GM18951 (cell line): ENCODE measurements around the gene SLC17A7.

Source experiments
- POLR2A ChIP-seq: IDR thresholded peaks from 4 replicates; pipeline ENCODE4 v1.6.1; 2011; ENCODE audit warnings: mild to moderate bottlenecking; ENCODE audit not compliant: insufficient read length, insufficient read depth; ENCODE audit errors: extremely low read depth
- in situ Hi-C: fragments of 300-500 bp; cut with MboI; formaldehyde crosslinking; loops from one replicate; pipeline ENCODE4 v1.12.0; 2022; ENCODE audit warnings: low sequenced_read_pairs, mixed read lengths, inconsistent platforms; ENCODE audit not compliant: unreplicated experiment

Gene SLC17A7

DNA sequence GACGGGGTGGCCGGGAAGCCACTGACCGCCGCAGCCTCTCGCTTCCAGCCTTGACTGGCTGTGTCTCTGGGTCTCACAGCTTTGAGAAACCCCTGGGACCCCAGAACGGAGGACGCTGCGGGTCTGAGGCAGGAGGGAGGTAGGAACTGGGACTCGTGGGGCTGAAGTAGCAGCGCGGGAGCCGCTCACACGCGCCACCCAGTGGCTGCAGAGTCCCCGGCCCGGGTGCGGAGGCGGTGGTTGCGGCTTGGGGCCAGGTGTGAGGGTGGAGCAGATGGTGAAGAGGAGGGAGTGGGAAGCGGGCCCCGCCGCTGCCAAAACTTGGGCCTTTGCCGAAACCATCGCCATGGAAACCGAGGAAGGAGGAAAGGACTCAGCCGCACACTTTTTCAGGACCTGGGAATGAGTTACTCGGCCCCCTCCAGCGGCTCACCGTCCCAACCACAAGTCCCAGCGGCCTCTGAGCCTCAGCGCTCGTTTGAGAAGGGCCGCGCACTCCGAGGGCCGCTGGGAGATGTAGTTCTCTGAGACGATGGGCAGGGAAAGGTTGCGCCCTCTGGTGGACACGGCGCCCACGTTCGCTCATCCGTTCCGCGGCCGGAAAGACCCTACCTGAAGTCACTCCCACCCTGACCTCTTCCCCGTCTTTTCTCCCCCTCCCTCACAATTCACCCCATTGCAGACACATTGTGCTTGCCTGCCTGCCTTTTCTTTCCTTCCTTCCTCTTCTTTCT lies 2.2 kb upstream of the SLC17A7 start:
- in situ Hi-C loops = loop anchor here (10.0 kb wide), 1 partner anchor 49 kb away; no protein-coding TSS in a partner anchor
- TF ChIP-seq POLR2A = no peak

DNA sequence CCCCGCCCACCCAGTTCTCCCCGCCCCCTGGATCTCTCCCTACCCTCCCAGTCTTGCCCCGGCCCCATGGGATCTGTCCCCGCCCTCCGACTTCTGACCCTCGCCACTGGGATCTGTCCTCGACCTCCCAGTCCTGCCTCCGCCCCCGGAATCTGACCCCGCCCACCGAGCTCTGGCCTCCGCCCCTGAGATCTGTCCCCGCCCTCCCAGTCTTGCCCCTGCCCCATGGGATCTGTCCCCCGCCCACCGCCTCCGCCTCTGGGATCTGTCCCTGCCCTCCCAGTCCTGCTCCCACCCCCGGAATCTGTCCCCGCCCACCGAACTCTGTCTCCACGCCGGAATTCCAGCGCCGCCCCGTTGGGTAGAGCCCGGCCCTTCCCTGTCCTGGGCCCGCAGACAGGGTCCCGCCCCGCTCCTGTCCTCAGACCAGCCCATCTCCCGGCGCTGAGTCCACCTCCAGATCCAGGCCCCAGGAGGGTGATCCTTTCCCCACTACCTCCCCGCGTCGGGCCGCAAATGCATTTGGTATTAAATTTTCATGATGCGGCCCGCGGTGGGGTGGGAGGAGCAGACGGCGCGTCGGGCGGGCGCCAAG lies 1.5 kb upstream of the SLC17A7 start:
- in situ Hi-C loops = loop anchor here (10.0 kb wide), 1 partner anchor 48 kb away; no protein-coding TSS in a partner anchor
- no peak for TF ChIP-seq POLR2A

DNA sequence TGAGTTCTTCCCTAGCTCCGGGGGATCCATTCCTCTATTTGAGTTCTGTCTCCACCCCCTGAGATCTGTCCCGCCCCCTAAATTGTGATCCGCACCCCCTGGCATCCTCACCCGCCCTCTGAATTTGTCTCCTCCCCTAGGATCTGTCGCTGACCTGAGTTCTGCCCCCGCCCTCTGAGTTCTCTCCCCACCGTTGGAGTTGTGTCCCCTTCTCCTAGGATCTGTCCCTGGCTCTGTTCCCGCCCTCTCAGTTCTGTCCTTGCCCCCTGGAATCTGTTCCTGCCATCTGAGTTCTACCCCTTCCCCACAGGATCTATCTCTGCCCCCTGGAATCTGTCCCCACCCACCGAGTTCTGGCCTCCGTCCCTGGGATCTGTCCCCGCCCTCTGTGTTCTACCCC lies 1.0 kb upstream of the SLC17A7 start:
- in situ Hi-C loops = loop anchor here (10.0 kb wide), 1 partner anchor 48 kb away; no protein-coding TSS in a partner anchor
- TF ChIP-seq POLR2A = no peak

DNA sequence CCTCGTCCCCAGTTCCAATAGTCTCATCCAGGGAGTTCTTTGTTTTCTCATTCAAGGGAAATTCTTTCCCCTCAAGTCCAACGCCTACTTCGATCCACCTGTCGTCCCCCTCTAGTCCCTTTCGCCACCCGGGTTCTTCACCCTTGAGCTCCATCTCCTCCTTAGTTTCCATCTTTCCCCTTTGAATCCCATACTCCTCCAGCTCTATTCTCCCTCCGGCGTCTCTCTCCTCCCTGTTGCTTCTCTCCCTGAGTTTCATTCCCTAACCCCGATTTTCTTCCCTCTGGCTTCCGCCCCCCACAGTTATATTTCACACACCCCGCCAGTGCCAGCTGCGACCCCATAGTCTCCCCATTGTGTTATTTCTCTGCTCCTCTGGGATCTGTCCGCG lies 628 bp upstream of the SLC17A7 start:
- TF ChIP-seq POLR2A = no peak
- in situ Hi-C loops = loop anchor here (10.0 kb wide), 1 partner anchor 47 kb away; no protein-coding TSS in a partner anchor

DNA sequence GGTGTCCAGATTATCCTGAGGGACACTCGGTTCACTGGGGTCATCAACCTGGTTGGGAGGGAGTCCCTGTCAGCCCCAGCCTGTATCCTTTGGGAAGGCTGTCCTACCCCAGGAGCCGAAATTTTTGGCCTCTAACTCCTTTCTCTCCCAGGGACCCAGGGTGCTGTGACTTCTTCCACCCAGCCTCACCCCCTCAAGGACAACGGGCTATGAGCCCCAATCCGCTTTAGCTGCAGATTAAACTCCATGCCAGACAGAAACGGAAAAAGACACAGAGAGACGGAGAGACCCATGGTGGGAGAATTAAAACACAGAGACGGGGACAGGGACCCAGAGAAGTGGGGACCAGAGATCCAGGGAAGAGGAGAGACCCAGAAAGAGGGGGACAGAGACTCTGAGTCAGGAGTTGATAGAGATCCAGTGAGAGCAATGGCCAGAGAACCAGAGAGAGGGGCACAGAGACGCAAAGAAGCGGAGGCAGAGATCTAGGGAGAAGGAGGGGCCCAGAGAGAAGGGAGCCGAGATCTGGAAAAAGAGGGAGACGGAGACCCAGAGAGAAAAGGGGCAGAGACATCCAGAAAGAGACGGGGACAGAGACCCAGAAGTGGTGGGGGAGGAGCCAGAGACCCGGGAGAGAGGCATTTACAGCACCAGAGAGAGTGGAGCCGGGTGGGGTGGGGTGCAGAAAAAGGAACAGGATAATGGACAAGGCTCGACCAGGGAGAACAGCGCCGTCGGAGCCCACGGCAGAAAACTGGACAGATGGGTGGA lies 703 bp downstream of the SLC17A7 start:
- in situ Hi-C loops = loop anchor here (10.0 kb wide), 1 partner anchor 46 kb away; no protein-coding TSS in a partner anchor
- TF ChIP-seq POLR2A = no peak

DNA sequence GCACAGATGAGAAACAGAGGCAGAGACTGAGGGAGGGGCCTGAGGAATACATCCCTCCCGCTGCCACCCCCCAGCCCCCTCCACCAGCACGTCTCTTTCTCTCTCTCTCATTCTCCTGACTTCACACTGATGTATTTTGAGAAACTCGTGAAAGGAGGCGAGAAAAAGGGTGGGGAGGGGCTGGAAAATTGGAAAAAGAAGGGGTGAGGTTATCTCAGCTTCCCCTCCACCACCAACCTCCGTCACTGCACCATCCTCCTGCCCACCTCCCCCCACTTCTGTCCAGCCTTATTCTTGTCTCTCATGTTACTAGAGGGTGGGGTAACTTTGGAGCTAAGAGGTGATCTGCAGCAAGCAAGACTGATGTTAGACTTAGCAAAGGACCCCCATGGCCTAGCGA lies 1.5 kb downstream of the SLC17A7 start:
- in situ Hi-C loops = loop anchor here (10.0 kb wide), 1 partner anchor 45 kb away; no protein-coding TSS in a partner anchor

DNA sequence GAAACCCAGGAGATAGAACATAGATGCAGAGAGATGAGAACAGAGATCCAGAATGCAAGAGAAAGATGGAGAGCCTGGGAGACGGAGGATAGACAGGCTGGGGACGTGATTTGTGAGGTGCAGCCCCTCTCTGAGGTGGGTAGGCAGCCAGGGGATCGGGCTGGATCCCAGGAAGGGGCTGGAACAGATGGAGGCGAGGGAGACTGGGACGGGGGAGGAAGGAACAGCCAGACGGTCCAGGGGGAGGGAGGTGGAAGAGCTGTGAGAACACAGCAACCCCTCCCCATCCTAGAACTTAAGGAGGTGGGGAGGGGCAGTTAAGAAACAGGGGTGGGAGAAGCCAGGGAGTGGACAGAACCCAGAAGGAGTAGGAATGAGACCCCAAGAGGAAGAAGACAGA lies 3.1 kb downstream of the SLC17A7 start:
- no peak for TF ChIP-seq POLR2A
- in situ Hi-C loops = no loop called here

More for the DNA sequence above, 1.5 kb downstream of the SLC17A7 start:
- no peak for TF ChIP-seq POLR2A

DNA sequence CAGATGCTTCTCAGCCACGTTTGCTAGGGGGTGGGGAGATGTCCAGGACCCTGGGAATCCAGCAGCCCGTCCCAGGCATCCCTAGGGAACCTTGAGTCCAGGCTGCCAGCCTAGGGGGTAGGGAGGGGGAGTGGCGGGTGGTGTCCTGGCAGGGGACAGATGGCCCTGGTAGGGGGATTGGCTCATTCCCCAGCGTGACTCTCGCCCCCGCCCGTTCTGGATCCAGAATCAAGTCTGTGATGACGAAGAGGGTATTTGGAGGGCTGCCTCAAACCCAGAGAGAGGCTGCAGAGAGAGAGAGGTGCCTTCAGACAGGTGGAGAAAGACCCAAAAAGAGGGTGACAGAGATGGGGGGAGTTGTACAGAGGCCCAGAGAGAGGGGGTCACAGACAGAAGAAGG lies 4.1 kb downstream of the SLC17A7 start:
- no peak for TF ChIP-seq POLR2A
- in situ Hi-C loops = no loop called here

DNA sequence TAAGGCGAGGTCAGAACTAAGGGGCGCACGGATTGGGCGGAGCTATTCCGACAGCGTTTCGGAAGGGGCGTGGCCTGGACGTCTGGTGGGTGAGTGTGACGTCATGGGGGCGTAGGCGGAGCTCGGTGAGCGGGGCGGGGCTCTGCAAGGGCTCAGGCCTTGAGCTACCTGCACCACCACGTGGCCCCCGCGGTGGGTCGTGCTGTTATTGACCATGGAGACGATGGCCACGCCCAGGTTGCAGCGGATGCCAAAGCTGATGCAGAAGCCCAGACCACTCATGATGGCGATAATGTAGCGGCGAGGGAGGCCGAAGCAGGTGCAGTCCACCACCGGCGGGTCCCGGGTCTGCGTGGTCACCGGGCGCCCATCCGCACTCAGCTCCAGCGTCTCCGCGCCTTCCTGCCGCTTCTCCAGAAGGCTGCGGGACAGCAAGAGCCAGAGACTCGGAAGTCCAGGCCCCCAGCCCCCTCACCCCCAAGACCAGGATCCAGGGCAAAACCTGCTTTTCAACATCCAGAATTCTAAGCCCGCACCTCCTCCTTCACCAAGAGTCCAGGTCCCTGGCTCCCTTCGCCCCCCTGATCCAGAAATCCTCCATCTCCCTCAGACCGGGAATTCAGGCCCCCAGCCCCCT lies 4.8 kb downstream of the SLC17A7 start:
- in situ Hi-C loops = no loop called here
- no peak for TF ChIP-seq POLR2A

DNA sequence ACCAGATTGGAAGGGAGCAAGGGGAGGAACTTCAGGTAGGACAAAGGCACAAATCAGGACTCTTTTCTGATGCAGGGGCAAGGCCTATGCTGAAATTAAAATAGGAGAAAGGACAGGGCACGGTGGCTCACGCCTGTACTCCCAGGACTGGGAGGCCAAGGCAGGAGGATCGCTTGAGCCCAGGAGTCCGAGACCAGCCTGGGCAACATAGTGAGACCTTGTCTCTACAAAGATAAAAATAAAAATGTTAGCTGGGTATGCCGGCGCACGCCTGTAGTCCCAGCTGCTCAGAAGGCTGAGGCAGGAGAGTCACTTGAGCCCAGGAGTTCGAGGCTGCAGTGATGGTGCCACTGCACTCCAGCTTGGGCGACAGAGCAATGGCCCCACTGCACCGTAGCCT lies 5.7 kb downstream of the SLC17A7 start:
- in situ Hi-C loops = no loop called here
- TF ChIP-seq POLR2A = no peak

DNA sequence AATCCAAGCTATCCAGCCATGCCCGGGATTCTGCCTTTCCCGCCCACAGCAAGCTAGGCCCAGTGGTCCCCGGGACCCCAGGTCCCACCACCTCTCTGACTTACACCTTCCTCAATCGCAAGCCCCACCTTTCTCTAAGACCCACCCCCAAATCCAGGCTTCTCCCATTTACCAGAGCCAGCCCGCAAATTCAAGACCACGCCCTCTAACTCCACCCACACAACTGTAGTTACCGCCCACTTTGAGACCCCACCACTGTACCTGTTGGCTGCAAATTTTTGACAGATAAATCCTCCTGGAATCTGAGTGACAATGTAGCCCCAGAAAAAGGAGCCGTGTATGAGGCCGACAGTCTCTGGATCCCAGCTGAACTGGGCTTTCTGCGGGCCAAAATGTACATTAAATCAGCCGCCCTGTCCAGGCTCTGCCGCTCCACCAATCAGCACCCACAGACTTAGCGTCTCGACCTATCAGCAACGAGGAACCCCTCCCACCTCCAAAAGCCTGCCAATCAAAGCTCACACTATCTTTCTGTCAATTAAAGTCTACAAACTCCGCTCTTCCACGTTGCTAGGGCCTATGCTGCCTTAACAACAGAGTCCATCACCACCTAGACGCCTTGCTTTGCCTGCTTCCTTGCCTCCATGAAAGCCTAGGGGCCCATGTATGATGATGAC lies 6.3 kb downstream of the SLC17A7 start:
- TF ChIP-seq POLR2A = no peak
- in situ Hi-C loops = no loop called here

DNA sequence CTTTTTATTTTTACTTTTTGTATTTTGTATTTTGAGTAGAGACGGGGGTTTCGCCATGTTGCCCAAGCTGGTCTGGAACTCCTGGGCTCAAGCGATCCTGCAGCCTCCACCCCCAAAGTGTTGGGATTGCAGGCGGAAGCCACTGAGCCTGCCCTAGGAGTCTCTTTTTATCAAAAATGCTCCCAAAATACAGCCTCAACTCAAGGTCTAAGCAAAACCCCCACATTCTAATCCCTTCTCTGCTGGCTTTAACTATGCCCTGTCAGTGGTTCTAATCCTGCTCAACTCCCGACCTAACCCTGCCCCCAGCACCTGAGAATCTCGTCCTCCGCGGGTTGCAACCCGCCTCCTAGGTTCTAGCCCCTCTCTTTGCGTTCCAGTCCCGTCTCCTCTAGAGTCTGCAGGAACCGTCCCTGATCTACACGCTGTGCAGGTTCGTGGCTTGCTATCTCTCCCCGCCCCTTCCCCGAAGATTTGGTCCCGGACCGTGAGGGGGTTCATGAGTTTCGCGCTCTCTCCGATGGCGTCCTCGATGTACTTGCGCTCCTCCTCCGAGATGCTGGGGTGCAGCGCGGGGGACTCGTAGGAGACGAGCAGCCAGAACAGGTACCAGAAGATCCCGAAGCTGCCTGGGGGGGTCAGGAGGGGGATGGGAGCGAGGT lies 8.0 kb downstream of the SLC17A7 start:
- in situ Hi-C loops = no loop called here
- TF ChIP-seq POLR2A = no peak
